ENCODE results near the gene ZNF224.
"Not testable (repeated sequence)": the region's sequence is repeated elsewhere in the genome, so short reads cannot be mapped to it uniquely, and the experiment has no call there.

The ZNF224 gene

GRCh38 chr19:44121162-44121561 is 27.0 kb downstream of the ZNF224 start:
- in situ Hi-C loops (cut with MboI; ENCODE audit: low sequenced_read_pairs): not testable (repeated sequence)

- in situ Hi-C loops (cut with MboI; ENCODE audit: low sequenced_read_pairs): no loop called here
These were observed 37.8 kb downstream of the ZNF224 start for GRCh38 chr19:44131955-44132354.

- in situ Hi-C loops (cut with MboI; ENCODE audit: low sequenced_read_pairs): no loop called here
These were observed 47.3 kb downstream of the ZNF224 start, which contains the start of gene ZNF234 for GRCh38 chr19:44141191-44142058. Gene ZNF234 (plus strand): TSS chr19:44141554. CDS start chr19:44144633, 3,079 bp downstream.

GRCh38 chr19:44142059-44142433 is 47.9 kb downstream of the ZNF224 start:
- in situ Hi-C loops (cut with MboI; ENCODE audit: low sequenced_read_pairs): no loop called here

GRCh38 chr19:44149776-44150175 is 55.6 kb downstream of the ZNF224 start:
- in situ Hi-C loops (cut with MboI; ENCODE audit: low sequenced_read_pairs): no loop called here

GRCh38 chr19:44151491-44151890 is 57.3 kb downstream of the ZNF224 start:
- in situ Hi-C loops (cut with MboI; ENCODE audit: low sequenced_read_pairs): no loop called here

- in situ Hi-C loops (cut with MboI; ENCODE audit: low sequenced_read_pairs): no loop called here
These were observed 62.3 kb downstream of the ZNF224 start for GRCh38 chr19:44156475-44156874.

Measured in HL-60/S4 treated with phorbol 12-myristate 13-acetate at 8.2 ng/mL for 4 days and 3 days (cell line).